NCI-H2171 treated with DMSO at 0.1 percent for 48 hours (cell line): ENCODE measurements around the gene ARX.

Source experiments
- DNase-seq: peaks from one replicate; lab custom pipeline; 2025; lab: John Stamatoyannopoulos, UW

Gene ARX

DNA sequence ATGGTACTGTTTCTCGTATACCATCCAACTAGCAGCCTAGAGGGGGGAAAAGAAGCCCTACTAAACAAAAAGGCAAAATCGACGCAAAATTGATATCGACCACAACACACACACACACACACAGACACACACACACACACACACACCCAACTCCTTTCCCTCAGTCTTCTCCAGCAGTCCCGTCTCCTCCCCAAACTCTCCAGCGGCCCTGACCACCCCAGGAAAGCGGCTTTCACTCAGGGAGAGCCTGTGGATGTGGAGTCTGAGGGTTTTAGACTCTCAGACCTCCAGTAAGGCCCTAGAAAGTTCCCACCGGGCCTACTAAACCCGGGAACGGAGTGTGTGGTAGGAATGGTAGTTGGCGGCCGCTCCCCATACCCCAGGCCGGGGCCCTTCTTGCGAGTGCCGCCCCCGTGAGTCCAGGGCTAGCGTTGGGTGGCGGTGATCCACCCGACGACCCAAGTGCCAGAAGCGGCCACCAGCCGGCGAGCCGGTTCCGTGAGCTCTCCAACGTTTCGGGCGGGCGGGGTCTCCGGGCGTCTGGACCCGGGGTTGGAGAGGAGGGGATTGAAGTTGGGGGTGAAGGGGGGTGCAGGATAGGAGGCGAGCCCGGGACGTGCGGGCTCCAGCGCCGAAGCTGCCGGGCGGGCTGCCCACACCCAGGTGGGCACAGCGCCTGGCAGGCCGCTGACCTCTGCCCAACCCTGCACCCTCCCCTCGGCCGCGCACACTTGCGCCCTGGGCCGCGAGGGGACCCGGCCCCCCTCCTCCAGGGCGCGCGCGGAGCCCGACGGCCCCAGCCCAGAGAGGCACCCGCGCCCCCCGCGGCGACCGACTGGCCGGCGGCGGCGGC is 13.7 kb downstream of the ARX start:
- no peak for DNase-seq

DNA sequence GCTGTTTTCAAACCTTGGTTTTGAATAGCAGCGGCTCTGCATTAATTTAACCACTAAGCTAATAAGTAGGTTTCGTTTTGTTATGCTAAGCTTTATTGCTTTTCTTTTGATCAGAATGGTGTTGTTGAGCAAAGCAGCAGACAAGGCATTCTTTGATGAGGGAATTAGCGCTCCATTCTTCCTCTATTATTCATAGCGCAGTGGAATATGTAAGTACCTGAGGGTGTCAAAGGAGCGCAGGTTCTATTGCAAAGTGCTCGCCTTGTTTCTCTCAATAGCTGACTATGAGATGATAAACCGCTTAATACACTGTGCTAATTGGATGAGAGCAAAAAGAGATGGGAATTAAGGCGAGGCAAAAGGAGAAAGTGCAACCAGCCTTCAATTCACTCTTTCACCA is 16.3 kb downstream of the ARX start:
- no peak for DNase-seq

DNA sequence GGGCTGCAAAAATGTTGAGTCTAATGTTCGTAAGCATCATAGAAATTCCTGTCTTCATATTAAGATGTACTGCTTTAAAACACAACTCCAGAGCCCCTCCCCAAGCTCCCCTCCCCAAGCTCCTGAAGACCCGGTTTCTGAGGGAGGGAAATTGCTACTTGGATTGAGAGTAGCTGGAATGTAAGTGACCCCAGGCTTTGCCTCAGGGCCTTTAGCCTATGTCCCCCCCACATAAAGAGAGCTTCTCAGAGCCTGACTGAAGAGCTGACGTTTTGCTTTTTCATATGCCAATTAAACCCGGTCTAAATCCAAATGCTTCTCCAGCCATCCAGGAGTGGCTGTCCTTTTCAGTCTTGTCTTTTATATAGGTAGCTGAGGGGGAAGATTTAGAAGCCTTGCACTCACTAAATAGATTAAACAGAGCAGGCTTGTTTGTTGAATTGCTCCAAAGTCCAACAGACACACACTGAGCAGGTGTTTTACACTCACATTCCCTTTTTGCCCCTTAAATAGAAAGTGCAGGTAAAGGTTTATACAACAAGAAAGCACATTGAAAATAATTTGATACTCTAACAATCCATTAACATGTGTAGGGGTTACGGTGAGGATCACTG is 19.6 kb downstream of the ARX start:
- no peak for DNase-seq

DNA sequence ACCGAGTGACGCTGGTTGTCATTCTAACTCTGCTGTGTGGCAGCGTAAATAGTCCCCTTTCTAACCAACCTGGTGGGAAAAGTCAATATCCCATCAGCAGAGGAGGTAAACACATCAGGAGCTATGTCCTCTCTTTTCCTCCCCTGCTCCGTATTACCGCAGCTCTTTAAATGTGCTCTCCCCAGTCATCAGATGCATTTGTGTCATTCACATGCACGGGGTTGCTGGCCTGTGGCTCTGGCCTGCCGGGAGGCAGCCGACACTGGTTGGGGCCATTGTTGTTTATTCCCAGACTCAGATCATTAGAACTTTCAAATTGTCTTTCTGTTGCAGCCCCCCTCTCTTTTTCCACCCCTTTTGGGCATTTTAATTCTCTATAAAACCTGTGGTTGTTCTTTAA is 21.9 kb downstream of the ARX start:
- DNase-seq: no peak

DNA sequence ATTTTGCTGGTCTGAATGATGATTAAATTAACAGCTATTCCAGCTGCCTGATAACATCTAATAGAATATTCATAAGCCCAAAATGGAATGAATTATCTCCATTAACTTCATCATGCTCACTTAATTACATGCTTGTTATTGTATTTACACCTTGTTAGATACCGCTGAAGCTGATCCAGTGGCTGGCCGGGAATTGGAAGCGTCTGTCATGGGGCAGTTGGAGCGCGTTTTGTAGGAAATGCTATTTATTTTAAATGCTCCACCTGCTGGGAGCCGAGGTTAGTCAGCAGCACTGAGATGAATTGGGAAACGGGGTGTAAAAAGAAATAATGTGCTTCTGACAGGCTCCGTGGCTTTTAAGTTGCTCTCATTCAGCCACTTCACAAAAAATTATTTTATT is 25.2 kb downstream of the ARX start:
- no peak for DNase-seq

DNA sequence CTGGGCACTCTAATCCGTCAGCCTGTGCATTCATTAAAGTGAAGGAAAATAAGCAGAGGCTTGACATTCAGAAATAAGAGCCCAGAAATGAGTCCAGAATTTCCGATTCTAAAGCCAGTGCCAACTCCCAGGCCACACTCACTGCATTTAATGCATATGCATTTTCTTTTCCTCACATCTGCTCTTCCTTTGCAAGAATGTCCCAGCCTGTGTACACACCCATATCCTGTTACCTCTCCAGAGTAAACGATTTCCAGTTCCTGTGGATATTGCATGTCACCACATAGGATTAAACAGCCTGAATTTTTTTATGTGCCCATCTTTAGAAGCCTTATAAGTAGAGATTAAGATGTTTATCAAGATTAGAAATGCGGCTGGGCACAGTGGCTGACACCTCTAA is 27.5 kb downstream of the ARX start:
- peak; percentile 41 for DNase-seq

DNA sequence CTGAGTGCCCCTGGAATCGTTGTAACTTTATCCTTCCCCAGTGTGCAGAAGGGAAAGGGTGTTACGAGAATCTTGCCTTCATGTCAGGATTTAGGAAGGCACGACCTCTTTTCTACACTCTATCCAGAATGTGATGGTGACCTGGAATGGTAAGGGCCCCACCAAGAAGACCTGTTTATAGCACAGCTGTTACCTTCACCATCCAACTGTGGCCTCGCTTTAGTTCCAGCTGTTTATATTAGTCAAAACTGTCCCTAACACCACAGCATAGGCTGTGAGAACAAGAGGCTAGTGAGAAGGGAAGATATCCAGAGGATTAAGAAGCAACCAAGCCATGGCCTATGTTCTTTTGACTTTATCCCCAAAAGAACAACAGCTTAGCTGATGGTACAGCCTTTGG is 28.0 kb downstream of the ARX start:
- DNase-seq: no peak

DNA sequence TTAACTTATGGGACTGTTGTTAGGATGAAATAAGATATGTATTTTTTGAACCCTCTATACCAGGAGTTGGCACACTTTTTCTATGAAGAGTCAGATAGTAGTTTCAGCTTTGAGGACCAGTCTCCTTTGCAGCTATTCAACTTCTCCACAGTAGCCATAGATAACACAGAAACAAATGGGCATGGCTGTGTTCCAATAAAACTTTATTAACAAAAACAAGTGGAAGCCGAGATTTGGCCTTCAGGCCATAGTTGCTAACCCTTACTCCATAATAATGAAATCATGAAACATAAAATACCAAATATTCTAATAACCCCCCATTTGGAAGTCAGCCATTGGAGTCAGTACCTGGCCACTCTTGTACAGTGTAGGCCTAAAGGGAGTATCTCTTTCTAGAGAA is 30.6 kb downstream of the ARX start:
- no peak for DNase-seq

DNA sequence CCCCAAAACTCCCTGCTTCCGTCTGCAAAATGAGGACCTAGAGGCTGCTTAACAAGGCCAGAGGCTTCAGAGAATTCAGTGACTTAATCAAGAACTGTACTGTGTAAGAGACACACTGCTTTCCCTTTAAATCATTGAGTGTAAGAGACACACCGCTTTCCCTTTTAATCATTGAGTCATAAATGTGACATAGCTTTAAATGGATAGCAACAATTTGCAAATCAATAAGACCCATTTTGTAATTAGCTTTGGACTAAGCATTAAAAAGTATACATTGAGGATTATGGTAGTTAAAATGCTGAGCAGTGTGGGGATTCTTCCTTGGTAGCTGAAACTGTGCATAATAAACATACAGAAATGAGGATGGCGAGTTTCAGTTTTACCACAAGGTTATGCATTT is 31.8 kb downstream of the ARX start:
- DNase-seq: no peak

DNA sequence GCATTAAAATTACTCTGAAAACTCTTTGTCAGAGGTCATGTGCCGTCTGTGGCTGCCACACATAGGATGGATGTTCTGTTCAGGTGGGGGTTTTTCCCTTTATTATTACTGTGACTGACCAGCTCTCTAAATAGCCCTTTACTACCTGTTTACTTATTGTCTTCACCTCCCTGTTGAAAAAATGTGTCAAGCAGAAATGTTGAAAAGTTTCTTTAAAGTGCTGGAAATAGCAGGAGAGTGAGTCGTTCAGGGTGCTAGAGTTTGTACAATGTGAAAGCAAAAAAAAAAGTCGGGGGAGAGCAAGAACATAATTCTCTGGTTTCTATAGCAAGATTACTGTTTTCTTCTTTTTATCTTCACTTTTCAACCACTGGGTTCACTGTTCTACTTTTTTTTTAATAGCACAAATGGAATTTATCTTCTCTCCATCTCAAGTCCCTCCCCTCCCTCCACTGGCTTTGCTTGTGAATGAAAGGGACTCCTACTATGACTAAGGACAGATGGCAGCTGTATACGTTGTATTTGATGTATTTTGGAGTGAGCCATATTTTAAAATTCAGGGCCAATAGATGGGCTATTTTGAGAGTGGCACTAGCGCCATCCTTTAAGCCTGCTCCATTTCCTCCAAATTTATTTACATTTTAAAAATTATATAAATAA is 33.3 kb downstream of the ARX start:
- peak; percentile 11 for DNase-seq

DNA sequence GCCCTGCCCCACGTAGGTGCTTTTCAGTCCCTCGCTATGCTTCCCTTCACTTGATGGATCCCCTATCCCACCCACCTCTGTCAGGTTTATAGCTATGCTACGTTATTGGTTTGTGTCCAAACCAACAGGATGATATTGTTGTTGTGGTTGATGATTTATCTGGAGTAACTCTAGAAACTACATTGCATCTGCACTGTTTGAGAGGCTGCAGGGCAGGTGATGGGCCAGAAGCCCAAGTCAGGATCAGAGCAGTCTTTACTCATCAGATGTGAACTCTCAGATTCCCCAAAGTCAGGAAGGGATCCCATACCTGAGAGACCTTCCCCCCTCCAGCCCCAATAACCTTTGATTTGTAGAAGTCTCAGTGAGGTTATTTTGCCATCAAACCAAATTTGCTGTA is 34.7 kb downstream of the ARX start:
- DNase-seq: no peak

DNA sequence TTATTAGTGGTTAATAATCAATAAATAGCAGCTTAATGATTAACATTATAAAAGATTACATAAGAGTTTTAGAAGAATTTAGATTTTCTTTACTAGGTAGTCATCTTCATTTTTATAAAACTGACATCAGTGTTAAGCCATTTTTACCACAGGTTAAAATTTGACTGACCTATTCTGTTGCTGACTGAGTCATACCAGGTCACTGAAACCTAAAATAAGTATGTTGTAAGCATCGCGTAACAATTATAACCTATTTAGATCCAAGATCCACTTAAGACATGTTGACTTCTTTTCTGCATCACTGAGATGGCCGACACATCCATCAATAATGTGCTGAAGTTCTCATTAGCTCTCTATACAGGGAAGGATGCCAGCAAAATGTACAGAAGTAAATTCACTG is 36.7 kb downstream of the ARX start:
- DNase-seq: no peak

DNA sequence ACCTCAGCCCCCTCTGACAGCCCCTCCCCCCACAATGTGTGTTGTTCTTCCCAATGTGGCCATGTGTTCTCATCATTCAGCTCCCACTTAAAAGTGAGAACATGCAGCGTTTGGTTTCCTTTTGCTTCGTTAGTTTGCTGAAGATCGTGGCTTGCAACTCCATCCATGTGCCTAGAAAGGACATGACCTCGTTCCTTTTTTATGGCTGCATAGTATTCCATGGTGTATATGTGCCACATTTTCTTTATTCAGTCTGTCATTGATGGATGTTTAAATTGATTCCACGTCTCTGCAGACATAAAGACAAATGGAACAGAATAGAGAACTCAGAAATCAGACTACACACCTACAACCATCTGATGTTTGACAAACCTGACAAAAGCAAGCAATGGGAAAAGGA is 46.0 kb downstream of the ARX start:
- no peak for DNase-seq

DNA sequence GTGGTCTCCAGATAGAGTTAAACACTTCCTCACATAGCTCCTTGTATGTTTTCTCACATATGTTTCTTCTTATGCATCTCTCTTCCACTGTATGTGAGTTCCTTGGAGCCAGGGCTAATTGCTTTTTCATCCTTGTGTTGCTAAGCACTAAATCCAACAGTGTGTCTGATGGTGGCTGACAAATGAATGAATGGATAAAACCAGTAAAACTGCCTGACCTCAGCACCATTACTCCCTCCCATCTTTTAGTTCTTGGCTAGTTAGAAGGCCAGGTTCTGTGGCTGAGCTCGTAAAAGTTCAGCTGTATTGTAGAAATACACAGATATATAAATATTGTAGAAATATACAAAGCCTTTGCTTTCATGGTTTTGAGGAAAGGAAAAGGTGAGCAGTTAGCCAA is 50.4 kb downstream of the ARX start:
- no peak for DNase-seq

DNA sequence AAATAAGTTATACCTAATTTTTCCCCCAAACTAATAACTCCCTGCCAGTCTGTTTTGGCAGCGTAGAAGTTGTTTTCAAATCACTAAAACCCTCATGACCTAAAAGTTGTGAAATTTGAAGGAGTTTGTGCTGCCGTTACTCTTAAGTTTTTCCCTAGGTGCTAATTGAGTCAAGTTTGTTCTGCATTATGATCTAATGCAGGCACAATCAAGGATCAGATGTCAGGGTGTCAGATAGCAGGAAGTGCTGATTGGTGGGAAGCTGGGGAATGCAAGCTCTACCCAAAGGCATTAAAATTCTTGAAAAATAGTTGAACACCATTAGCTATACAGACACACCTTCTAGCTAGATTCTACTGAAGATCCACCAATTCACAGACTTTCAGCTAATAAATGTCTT is 51.9 kb downstream of the ARX start:
- DNase-seq: peak; percentile 11

DNA sequence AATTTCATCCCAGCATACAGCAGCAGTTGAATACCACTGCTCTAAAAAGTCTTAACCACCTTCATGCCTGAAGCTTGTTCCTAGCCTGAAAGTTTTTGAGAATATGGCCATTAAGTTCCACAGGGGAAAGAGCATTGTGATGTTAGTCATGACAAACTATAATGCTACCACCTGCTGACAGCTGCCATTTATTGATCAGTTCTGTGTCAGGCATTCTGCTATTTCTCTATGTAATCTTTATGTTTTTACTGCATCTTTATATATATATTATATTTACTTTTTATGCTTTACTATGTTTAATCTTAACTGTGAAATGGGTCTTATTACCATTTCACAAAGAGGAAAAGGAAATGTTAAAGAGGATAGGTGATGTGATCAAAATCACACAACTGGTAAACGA is 54.0 kb downstream of the ARX start:
- no peak for DNase-seq

DNA sequence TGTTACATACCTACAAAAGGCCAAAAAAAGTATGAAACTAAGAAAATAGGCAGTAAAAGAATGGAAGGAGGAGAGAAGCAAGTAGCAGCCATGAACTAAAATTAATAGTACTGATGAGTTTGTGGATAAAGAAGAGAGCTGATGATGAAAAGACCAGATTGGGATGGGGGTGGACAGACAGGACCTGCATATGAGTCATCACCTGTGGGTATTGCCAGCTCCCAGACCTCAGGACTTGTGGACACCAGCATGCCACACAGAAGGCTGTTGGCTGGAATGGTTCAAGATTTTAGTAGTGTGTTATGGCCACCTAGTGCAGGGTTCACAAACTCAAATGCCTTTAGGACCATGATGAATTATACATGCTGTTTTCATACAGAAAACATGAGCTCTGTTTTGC is 58.9 kb downstream of the ARX start:
- DNase-seq: no peak

DNA sequence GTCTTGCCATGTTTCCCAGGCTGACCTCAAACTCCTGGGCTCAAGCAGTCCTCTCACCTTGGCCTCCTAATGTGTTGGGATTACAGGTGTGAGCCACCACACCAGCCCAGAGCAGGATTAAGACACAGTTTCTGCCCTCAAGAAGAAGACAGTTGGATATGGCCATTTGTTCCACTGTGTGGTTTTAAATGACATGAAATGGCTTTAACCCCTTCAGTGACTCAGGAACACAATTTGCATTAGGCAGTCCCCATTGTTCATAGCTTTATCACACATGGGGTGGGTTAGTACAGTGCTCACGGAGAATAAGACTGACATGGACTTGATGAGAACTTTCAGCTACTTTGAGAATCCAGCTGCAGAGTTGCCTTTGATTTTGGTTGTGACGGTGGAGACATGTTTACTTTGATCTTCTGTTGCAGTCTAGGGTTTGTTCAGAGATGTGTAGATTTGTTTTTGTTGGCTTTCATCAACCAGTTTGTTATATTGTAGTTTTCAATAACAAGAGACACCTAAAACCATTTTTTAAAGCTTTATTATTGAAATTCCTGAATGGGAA is 60.3 kb downstream of the ARX start:
- no peak for DNase-seq

DNA sequence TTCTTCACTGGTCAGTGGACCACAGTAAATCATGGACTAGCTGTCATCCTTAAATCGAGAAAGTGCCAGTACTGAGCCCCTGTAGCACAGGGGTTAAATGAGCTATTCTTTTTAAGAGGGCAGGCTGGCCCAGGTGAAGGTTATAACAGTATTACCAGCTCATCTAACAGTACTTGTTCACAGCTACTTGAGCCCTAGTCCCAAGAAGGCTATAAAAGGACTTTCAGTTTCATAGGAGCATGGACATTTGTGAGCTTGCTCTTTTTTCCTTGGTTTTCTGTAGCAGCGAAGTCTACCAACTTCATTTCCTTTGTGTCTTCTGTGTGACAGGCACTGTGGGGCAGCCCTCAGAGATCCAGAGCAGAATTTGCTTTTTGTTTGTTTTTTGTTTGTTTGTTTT is 61.0 kb downstream of the ARX start:
- no peak for DNase-seq
